ENCODE results near the gene AKAP8.

- TF ChIP-seq CTCF (IDR thresholded peaks at IDR 0.05) (no peak), POLR2A (IDR thresholded peaks at IDR 0.05) (no peak)
These were observed 44.5 kb upstream of the AKAP8 start for GRCh38 chr19:15424121-15424520.
